ES-I3 (cell line): Measurements from ENCODE around the gene DCPS.

Source experiments
- H3K36me3 ChIP-seq: 2 replicates; pipeline ENCODE4 v1.6.1; 2013; ENCODE audit warnings: mild to moderate bottlenecking, low read length, control low read depth, moderate library complexity; ENCODE audit not compliant: insufficient read depth
- H3K4me1 ChIP-seq: 2 replicates; pipeline ENCODE4 v1.6.1; 2013; ENCODE audit warnings: mild to moderate bottlenecking, control low read depth, low read length; ENCODE audit not compliant: insufficient read depth
- H3K9ac ChIP-seq: 2 replicates; pipeline ENCODE4 v1.6.1; 2013; ENCODE audit warnings: low read depth, mild to moderate bottlenecking, low read length, moderate library complexity
- H3K9me3 ChIP-seq: 2 replicates; pipeline ENCODE4 v1.6.1; 2013; ENCODE audit warnings: mild to moderate bottlenecking, low read length, moderate library complexity; ENCODE audit not compliant: control insufficient read depth, insufficient read depth

The DCPS gene

DNA sequence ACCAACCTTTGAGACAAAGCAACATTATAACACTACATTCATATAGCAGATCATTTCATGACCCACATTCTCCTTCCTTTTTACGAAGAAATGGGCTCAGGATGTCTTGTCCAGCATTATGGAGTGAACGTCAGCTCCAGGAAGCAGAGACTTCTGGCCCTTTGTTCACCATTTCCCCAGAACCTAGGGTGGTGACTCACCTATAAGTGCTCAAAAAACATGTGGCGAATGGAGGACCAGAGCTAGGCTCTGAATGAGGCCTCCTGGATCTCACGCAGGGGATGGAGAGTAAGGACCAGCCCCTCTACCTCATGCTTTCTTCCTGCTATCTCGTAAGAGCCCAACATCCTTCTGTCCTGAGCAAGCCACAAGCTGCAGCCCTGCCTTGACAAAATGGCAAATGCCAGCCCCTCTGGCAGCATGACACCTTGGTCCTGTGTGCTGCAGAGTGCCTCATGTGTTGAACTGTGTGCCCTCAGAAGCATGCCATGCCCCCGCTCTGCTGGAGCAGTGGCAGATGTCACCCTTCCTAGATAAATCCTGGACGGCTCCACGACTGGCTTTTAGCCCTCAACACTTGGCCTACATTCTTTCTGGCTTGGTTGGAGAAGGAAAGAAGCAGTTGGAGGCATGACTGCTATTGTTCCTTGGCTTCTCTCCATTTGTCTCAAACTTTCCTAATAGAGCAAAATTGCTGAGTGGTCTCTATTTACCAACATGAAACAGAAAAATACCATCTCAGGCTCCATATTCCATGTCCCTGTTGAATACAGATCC lies 45.1 kb downstream of the DCPS start:
- peaks cover 22% of the 10 kb centered on the region for H3K4me1 ChIP-seq
- no peak overlapping the region for H3K9ac ChIP-seq
- no peaks in the 10 kb centered on the region for H3K9me3 ChIP-seq
- no peaks in the 10 kb centered on the region; the same call in 1 of the 2 replicates for H3K36me3 ChIP-seq

DNA sequence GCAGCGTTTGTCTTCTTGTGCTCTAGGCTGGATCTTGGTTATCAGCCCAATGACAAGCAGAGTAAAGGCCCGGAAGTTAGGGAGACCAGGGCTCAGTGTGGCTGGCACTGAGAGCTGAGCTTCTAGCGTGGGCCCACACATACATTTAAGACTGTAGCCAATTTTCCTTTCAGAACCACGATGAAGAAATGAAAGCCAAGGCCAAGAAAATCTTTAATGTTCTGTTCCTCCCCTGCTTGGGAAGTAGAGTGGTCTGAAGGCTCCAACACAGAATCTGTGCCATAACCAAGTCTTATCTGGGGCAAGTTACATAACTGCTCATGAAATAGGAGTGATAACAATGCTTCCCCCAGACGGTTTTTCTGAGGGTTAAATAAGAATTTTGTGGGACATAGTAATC lies 47.0 kb downstream of the DCPS start:
- Histone ChIP-seq H3K9me3 (no peaks in the 10 kb centered on the region), H3K4me1 (peaks cover 19% of the 10 kb centered on the region), H3K36me3 (no peaks in the 10 kb centered on the region; the same call in 1 of the 2 replicates), H3K9ac (no peak overlapping the region)

DNA sequence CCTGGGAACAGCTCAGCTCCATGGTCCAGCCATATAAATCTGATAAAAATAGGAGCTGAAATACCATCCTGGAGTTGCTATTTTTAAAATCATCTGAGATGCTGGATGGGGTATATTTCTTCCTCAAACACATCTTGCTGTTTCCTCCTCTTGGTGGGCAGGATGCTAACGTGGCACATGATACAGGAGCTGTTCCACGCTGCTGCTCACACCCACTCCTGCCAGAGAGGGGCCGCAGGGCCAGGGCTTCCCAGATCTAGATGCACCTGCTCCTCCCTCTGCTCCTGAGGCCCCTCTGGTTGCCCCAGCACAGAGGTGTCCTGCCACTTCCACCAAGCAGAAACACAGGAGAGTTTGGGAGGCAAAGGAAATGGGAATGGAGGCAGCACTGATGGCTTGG lies 48.3 kb downstream of the DCPS start:
- no peaks in the 10 kb centered on the region for H3K9me3 ChIP-seq
- H3K9ac ChIP-seq = no peak overlapping the region
- no peaks in the 10 kb centered on the region; the same call in 1 of the 2 replicates for H3K36me3 ChIP-seq
- peaks cover 8% of the 10 kb centered on the region; the same call in 1 of the 2 replicates for H3K4me1 ChIP-seq

DNA sequence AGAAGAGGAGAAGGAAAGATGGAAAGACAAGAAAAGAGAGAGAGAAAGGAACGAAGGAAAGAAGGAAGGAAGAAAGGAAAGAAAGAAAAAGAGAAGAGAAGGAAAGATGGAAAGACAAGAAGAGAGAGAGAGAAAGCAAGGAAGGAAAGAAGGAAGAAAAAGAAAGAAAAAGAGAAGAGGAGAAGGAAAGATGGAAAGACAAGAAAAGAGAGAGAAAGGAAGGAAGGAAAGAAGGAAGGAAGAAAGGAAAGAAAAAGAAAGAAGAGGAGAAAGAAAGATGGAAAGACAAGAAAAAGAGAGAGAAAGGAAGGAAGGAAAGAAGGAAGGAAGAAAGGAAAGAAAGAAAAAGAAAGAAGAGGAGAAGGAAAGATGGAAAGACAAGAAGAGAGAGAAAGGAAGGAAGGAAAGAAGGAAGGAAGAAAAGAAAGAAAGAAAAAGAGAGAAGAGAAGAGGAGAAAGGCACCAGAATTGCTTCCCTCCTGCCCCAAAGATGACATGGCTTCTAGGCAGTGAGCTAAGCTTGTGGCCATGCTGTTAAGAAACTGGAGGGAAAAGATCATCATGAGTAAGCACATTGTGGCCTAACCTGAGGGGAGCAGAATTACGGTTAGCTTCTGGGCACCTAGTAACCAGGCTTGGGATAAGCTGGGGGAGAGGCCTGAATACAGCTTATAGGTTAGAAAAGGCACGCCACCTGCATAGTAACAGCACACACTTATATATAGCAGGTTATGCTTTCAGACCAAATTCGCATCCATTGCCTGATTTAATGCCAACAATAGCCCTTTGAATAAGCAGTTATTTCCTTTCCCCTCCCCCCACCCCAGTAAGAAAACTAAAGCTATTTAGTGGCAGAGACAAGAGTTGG lies 49.3 kb downstream of the DCPS start:
- H3K4me1 ChIP-seq = peaks cover 8% of the 10 kb centered on the region; the same call in 1 of the 2 replicates
- no peaks in the 10 kb centered on the region for H3K9me3 ChIP-seq
- H3K9ac ChIP-seq = no peak overlapping the region
- H3K36me3 ChIP-seq = no peaks in the 10 kb centered on the region; the same call in 1 of the 2 replicates

DNA sequence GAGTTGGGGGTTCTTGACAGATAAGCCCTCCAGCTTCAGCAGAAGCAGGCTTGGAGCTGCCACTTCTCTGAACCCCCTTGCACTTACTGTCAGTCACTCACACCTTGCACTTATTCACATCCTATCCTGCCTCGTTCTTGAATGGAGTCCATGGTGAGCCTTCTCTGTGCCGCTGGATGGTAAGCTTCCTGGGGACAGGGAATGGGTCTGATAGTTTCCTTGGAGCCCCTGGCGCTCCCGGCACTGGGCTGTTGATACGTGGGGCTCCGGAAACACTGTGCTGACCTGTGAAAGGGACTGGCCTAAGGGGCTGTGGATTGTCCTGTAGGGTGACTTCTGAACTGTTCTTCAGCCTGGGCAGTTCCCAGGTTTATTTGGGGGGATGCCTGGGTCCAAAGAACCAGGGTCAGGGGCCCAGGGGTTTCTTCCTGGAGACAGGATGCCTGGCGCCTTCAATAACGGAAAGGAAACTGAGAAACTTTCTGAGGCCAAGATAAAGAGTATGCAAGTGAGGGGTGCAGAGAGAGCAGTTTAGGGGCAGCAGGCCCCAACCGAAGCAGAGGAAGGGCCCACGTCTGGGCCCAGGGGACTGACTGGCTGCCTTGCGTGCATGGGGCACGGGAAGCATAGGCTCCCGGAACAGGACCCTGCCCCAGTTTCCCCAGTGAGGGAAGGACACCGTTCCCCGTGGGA lies 50.9 kb downstream of the DCPS start:
- Histone ChIP-seq H3K36me3 (no peaks in the 10 kb centered on the region; the same call in 1 of the 2 replicates), H3K9ac (peak overlapping the region; percentile 76), H3K4me1 (peaks cover 16% of the 10 kb centered on the region; the same call in 1 of the 2 replicates), H3K9me3 (no peaks in the 10 kb centered on the region)

DNA sequence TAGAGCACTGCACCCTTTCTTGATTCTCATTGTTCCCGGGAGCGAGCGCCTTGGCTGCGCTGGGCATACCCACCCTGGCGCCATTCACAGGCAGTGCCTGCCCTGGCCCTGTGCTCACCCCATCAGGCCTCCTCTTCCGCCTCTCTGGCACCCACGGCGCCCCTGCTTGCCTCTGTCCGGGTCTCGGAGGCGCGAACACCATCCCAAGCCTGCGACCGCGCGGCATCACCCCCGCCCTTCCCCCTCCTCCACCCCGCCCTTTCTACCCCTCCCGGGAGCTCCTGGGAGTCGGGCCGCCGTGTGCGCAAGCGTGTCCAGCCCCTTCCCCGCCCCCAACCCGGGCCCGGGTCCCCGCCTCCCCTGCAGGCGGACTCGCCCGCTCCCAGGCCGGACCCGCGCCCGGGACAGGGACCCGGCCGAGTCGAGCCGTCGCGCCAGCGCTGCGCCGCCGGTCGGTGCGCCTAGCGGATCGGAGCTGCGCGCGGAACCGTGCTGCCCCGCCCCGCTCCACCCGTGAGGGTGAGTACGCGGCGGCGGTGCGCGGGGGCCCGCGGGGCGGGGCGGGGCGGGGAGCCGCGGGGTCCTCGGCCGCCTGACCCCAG lies 51.6 kb downstream of the DCPS start, which contains the start of gene ST3GAL4:
Gene ST3GAL4, plus strand, starts transcription at position 363 of the 602 bp plus-strand sequence. CDS start 50,470 bp downstream, outside the sequence.
- peaks cover 17% of the 10 kb centered on the region; the same call in 1 of the 2 replicates for H3K4me1 ChIP-seq
- H3K36me3 ChIP-seq = no peaks in the 10 kb centered on the region; the same call in 1 of the 2 replicates
- peak within 1 kb of the TSS; percentile 76 for H3K9ac ChIP-seq
- no peaks in the 10 kb centered on the region for H3K9me3 ChIP-seq

DNA sequence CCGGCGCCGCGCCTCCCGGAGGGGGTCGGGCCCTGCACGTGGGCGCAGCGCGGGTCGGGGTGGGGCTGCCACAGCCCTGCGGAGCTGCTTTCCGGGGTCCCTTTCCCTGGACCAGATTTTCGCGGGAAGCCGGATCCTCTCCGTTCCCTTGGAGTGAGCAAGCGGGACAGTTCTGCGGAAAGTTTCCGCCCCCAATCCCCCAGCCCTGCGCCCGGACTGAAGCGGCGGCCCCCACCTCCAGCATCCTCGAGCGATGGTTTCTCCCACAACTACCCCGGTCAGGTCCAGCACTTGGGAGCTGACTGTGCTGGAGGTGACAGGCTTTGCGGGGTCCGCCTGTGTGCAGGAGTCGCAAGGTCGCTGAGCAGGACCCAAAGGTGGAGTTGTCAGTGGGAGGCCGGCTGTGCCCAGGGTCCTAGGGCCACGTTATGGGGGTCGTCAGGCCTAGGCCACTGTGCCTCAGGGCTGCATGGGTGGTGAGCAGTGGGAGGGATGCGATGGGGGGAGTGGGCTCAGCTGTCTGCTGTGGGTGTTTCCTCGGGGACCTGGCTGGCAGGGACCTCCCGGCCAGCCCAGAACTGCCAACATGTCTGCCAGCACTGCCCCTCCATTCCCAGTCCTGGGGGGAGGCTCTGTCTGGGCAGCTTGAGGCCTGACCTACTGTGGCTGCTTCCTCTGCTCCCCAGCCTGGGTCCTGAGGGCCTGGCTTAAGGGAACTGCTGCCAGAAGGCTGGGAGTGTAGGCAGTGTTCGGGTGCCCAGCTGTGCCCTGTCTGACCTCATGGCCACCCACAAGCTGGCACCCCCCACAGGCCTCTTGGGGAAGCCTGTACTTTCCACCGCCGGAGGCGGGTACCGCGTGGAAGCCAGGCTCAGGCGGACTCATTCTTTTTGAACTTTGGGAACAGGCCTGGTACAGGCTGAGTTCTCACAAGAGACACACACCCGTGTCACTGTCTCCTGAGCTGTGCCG lies 52.4 kb downstream of the DCPS start:
- Histone ChIP-seq H3K4me1 (peaks cover 21% of the 10 kb centered on the region; the same call in 1 of the 2 replicates), H3K36me3 (no peaks in the 10 kb centered on the region), H3K9me3 (no peaks in the 10 kb centered on the region), H3K9ac (peak overlapping the region; percentile 76; the same call in 1 of the 2 replicates)

DNA sequence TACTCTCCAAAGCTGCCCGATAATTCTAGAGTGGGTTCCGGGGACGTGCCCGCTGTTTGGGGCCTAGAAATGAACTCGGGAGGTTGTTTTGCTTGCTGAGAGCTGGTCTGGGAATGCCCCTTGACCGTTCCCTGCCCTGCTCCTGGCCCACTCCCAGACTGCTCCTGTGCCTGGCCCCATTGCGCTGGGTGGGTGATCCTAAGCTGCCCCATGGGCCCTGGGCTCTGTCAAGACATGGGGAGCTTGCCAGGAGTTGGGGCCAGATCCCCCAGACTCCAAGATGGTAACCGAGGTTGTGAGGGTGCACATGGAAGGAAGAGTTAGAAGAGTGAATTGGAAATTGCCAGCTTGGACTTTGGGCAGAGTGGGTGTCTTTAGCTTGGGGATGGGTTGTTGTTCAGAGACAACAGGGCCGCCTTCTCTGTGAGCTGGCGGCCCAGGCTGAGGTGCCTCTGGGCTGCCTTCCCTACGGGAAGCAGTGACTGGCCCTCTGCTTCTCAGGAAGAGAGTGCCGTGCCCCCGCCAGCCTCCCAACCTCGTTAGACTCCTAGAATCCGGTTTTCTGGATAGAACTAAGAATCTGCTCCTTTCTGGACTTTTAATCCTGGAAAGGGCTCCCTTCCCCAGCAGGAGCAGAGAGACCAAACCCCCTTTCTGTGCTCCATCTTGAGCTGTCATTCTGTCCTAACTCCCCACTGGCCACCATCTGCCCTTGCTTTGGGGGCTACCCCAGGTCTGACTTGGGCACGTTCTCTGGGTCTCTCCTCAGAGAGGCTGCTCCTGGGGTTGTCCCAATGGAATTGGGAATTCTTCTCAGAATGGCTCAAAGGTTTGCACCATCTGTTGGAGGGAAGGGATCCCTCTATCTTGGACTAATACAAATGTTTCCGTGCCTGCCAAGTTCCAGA lies 53.4 kb downstream of the DCPS start:
- H3K36me3 ChIP-seq = no peaks in the 10 kb centered on the region
- no peaks in the 10 kb centered on the region for H3K9me3 ChIP-seq
- H3K9ac ChIP-seq = no peak overlapping the region
- peaks cover 21% of the 10 kb centered on the region; the same call in 1 of the 2 replicates for H3K4me1 ChIP-seq

DNA sequence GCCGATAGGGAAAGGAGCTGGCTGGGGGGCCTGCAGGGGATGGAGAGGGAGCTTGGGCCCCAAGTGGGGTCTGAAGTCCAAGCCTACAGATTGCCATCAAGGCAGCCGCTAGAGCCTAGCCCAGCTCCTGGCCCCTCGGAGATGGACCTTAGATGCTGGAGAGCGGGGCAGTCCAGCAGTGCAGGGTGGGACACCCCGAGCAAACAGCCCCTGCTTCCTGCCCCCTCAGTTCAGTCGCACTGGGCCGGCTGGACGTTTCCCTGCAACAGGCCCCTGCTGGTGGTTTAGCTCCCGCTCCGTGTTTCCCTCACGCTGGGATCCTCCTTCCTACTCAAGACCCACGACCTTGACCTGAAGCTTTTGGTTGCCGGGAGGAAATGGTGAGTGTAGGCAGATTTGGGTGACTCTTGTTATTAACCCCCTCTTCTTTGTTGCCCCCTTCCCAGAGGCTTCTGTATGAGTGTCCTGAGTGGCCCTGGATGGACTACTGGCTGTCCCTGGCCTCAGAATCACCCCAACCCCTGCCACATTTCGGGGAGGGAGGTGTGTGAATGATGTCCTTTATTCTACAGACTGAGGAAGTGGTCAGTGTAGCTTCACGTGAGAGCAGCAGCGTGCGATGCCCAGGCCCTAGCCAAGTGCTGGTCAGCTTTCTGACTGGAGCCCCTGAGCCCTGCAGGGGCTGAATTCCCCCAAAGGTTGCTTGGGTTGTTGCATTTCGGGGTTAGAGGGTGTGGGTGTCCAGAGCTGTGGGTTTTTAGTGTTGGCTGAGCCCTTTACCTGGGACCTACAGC lies 54.3 kb downstream of the DCPS start:
- H3K9ac ChIP-seq = no peak overlapping the region
- no peaks in the 10 kb centered on the region for H3K36me3 ChIP-seq

DNA sequence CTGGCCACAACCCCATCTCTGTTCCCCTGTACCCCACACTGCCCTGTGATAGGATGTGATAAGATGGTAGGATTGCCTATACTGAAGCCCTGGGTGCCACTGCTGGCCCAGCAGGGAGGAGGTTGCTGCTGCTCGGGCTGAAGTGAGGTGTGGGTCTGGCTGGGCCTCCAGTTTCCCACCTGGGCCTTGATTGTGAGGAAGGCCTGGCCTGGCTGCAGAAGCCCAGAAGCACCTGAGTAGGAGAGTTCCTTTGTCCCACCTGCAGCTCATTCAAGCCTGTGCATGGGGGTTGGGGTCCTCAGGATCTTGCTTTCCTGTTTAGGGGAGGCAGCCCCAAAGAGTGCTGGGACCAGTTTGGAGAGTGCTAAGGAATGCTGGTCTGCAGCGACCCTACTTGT lies 54.9 kb downstream of the DCPS start:
- H3K9ac ChIP-seq = no peak overlapping the region
- H3K4me1 ChIP-seq = peaks cover 21% of the 10 kb centered on the region; the same call in 1 of the 2 replicates
- H3K36me3 ChIP-seq = no peaks in the 10 kb centered on the region
- H3K9me3 ChIP-seq = no peaks in the 10 kb centered on the region

More for the DNA sequence above, 54.3 kb downstream of the DCPS start:
- Histone ChIP-seq H3K4me1 (peaks cover 23% of the 10 kb centered on the region; the same call in 1 of the 2 replicates), H3K9me3 (no peaks in the 10 kb centered on the region)

DNA sequence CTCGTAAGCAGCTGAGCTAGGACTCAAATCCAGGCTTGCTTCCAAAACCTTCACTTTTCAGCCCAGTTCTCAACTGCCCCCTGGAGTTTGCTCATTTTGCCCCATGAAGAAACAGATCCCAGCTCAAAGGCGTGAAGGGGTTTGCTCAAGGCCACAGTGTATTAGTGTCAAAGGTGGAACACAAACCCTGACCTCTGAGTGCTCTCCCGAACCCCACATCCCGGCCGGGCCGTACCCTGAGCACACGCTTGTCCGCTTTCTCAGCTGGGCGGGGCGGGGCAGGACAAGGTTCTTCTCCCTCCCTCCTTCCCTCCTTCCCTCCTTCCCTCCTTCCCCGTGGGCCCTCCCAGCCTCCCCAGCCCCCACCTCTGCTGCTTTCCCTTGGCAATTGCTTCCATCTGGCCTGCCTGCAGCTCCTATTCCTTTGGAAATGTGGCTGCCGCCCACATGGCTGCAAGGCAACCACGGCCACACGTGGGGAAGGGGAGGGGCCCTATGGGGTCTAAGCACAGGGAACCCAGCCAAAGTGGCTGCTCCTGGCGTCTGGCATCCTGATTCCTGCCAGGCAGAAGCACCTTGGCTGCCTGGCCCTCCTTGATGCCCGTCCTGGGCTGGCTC lies 55.7 kb downstream of the DCPS start:
- peaks cover 19% of the 10 kb centered on the region; the same call in 1 of the 2 replicates for H3K4me1 ChIP-seq
- no peaks in the 10 kb centered on the region for H3K9me3 ChIP-seq
- no peaks in the 10 kb centered on the region for H3K36me3 ChIP-seq
- H3K9ac ChIP-seq = no peak overlapping the region
